Motor neuron (in vitro differentiated cells): ENCODE results near the gene TBC1D1. TPM values are rescaled to one million over a fixed set of nuclear protein-coding genes. Genes with fewer than 3 reads are reported as not detected.

Experiments used
- ATAC-seq, 8 experiments: fragments of 200-7000 bp; cut with Tn5 transposase; replicated peaks in 6 of 8; 2 replicates each; pipeline ENCODE4 v1.8.0; 2021; ENCODE audit warnings: mild to moderate bottlenecking in 8 of 8, moderate library complexity in 8 of 8
- H3K27ac ChIP-seq, 2 donors: fragments of 250-450 bp; sonication (Bioruptor Pico); 2 replicates each; pipeline ENCODE4 v1.9.0; 2021; ENCODE audit warnings: antibody characterized with exemption in 2 of 2, mild to moderate bottlenecking in 2 of 2, moderate library complexity in 1 of 2
- H3K4me1 ChIP-seq, 2 donors: fragments of 250-450 bp; sonication (Bioruptor Pico); replicated peaks in 1 of 2; 2 replicates each; pipeline ENCODE4 v1.6.1; 2021; ENCODE audit warnings: antibody characterized with exemption in 2 of 2, mild to moderate bottlenecking in 2 of 2, moderate library complexity in 1 of 2
- H3K4me3 ChIP-seq, 5 donors: fragments of 250-450 bp; sonication (Bioruptor Pico); 2 replicates each; pipeline ENCODE4 v1.9.0; 2021; ENCODE audit warnings: antibody characterized with exemption in 5 of 5, mild to moderate bottlenecking in 5 of 5, moderate library complexity in 4 of 5
- WGBS, 10 experiments: fragments of 450-650 bp; shearing (Covaris generic); methylation state at CpG; one replicate each; pipeline ENCODE4 v1.0.0; 2022; 5-methylcytosine and 5-hydroxymethylcytosine counted together
- in situ Hi-C, 9 experiments: fragments of 400-800 bp; cut with MboI; loops; one replicate each; pipeline ENCODE4 v1.15.0; 2021; ENCODE audit warnings: low sequenced_read_pairs in 9 of 9, low pct_unique_long_range_greater_than_20kb in 2 of 9; ENCODE audit not compliant: unreplicated experiment in 9 of 9
- total RNA-seq, 8 experiments: library from RNA; unstranded; fragments of 300-600 nt; gene quantifications; 2 replicates each; pipeline versions ENCODE4 v1.2.3 to v1.2.4, GENCODE V29; 2022

TBC1D1 gene
- total RNA-seq, 8 experiments from 2014 or later = 14.3 to 83.6 (median 36.8) TPM

GRCh38 chr4:37983951-37984350 lies 93.1 kb downstream of the TBC1D1 start:
- Histone ChIP-seq H3K27ac (no peak overlapping the region), H3K4me3 (no peak overlapping the region), H3K4me1 (no peaks in the 10 kb centered on the region)
- in situ Hi-C loops = no loop called here
- ATAC-seq = no peak
- 50 to 100% (median 100%) methylated on average over 1 of the region's 1 CpG; no CpG with 5 or more reads in 3 of the 10 experiments for WGBS, 10 experiments

- WGBS, 10 experiments = 40 to 100% (median 95%) methylated on average over 1 to 3 of the region's 3 CpGs
- in situ Hi-C loops = no loop called here
- no peak for ATAC-seq
Observed at GRCh38 chr4:37985730-37986275, 94.9 kb downstream of the TBC1D1 start.

GRCh38 chr4:37988670-37989069 lies 97.8 kb downstream of the TBC1D1 start:
- Histone ChIP-seq H3K4me3 (no peak overlapping the region), H3K4me1 (no peaks in the 10 kb centered on the region), H3K27ac (no peak overlapping the region)
- ATAC-seq = no peak
- 70 to 100% (median 94%) methylated on average over 1 to 5 of the region's 5 CpGs; no CpG with 5 or more reads in 2 of the 10 experiments for WGBS, 10 experiments
- in situ Hi-C loops = no loop called here

More at GRCh38 chr4:37985730-37986275, 94.9 kb downstream of the TBC1D1 start:
- Histone ChIP-seq H3K4me3 (no peak overlapping the region), H3K27ac (no peak overlapping the region), H3K4me1 (no peaks in the 10 kb centered on the region)

GRCh38 chr4:37989398-37990260 lies 98.7 kb downstream of the TBC1D1 start:
- Histone ChIP-seq H3K4me3 (no peak overlapping the region), H3K27ac (no peak overlapping the region), H3K4me1 (peaks cover 0 to 2% of the 10 kb centered on the region in 2 donors)
- in situ Hi-C loops = no loop called here
- 46 to 94% (median 85%) methylated on average over 2 to 8 of the region's 8 CpGs; no CpG with 5 or more reads in 1 of the 10 experiments for WGBS, 10 experiments
- no peak for ATAC-seq

GRCh38 chr4:37990731-37991245 lies 99.9 kb downstream of the TBC1D1 start:
- no peak for ATAC-seq
- peaks cover 0 to 3% of the 10 kb centered on the region in 2 donors for H3K4me1 ChIP-seq
- 75 to 100% (median 87%) methylated on average over 1 to 4 of the region's 5 CpGs; no CpG with 5 or more reads in 3 of the 10 experiments for WGBS, 10 experiments
- in situ Hi-C loops = no loop called here
- no peak overlapping the region for H3K27ac ChIP-seq
- no peak overlapping the region for H3K4me3 ChIP-seq

- ATAC-seq = no peak
- Histone ChIP-seq H3K4me1 (peaks cover 0 to 3% of the 10 kb centered on the region in 2 donors), H3K4me3 (no peak overlapping the region), H3K27ac (no peak overlapping the region)
- whole genome bisulfite sequencing, 10 experiments = 69 to 100% (median 94%) methylated on average over 1 to 8 of the region's 8 CpGs
- in situ Hi-C loops = no loop called here
Observed at GRCh38 chr4:37991623-37992410, 100.9 kb downstream of the TBC1D1 start.

GRCh38 chr4:37993806-37994205 lies 102.9 kb downstream of the TBC1D1 start:
- WGBS, 10 experiments = 60 to 100% (median 91%) methylated on average over 1 to 8 of the region's 10 CpGs; no CpG with 5 or more reads in 3 of the 10 experiments
- H3K4me3 ChIP-seq = no peak overlapping the region
- H3K27ac ChIP-seq = no peak overlapping the region
- ATAC-seq = no peak
- peaks cover 0 to 3% of the 10 kb centered on the region in 2 donors for H3K4me1 ChIP-seq
- in situ Hi-C loops = no loop called here

- no peak for ATAC-seq
- Histone ChIP-seq H3K4me1 (peaks cover 0 to 3% of the 10 kb centered on the region in 2 donors), H3K4me3 (no peak overlapping the region), H3K27ac (no peak overlapping the region)
- 33 to 100% (median 53%) methylated on average over 1 to 3 of the region's 3 CpGs for WGBS, 10 experiments
- in situ Hi-C loops = no loop called here
Observed at GRCh38 chr4:37994569-37994968, 103.7 kb downstream of the TBC1D1 start.

GRCh38 chr4:37995299-37995821 lies 104.5 kb downstream of the TBC1D1 start:
- Histone ChIP-seq H3K4me3 (no peak overlapping the region), H3K4me1 (peaks cover 0 to 3% of the 10 kb centered on the region in 2 donors), H3K27ac (no peak overlapping the region)
- ATAC-seq = no peak
- WGBS, 10 experiments = 67 to 100% (median 100%) methylated on average over 1 to 3 of the region's 5 CpGs; no CpG with 5 or more reads in 1 of the 10 experiments
- in situ Hi-C loops = no loop called here

- WGBS, 10 experiments = 15 to 100% (median 95%) methylated on average over 2 to 6 of the region's 7 CpGs; no CpG with 5 or more reads in 3 of the 10 experiments
- peak in 2 of 8 experiments; percentile 47 to 48 for ATAC-seq
Observed at GRCh38 chr4:37995981-37996775, 105.3 kb downstream of the TBC1D1 start.

GRCh38 chr4:37998226-37998625 lies 107.3 kb downstream of the TBC1D1 start:
- Histone ChIP-seq H3K4me1 (peaks cover 0 to 3% of the 10 kb centered on the region in 2 donors), H3K4me3 (no peak overlapping the region), H3K27ac (no peak overlapping the region)
- no peak for ATAC-seq
- in situ Hi-C loops = no loop called here
- 50 to 100% (median 84%) methylated on average over 1 to 4 of the region's 9 CpGs; no CpG with 5 or more reads in 2 of the 10 experiments for WGBS, 10 experiments

More at GRCh38 chr4:37995981-37996775, 105.3 kb downstream of the TBC1D1 start:
- H3K4me1 ChIP-seq = peaks cover 0 to 3% of the 10 kb centered on the region in 2 donors
- in situ Hi-C loops = no loop called here
- no peak overlapping the region for H3K27ac ChIP-seq
- H3K4me3 ChIP-seq = no peak overlapping the region
